Activated CD8-positive, alpha-beta memory T cell treated with anti-CD3 and anti-CD28 coated beads for 48 hours (primary cell): ENCODE data around the gene FAM229A.
"Not testable (repeated sequence)": the region's sequence is repeated elsewhere in the genome, so short reads cannot be mapped to it uniquely, and the experiment has no call there.

ENCODE experiments used
- DNase-seq, 3 experiments: peaks; one replicate each; pipeline ENCODE4 v3.0.0-alpha.2; 2020; ENCODE audit warnings: low read depth in 2 of 3, low spot score in 2 of 3

FAM229A gene, protein sequence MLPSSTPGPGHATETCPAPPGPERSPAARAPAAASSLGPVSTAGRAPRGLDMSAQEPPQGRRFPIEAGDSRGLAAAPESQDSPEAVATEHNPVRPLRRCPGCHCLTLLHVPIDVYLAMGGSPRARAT

DNA sequence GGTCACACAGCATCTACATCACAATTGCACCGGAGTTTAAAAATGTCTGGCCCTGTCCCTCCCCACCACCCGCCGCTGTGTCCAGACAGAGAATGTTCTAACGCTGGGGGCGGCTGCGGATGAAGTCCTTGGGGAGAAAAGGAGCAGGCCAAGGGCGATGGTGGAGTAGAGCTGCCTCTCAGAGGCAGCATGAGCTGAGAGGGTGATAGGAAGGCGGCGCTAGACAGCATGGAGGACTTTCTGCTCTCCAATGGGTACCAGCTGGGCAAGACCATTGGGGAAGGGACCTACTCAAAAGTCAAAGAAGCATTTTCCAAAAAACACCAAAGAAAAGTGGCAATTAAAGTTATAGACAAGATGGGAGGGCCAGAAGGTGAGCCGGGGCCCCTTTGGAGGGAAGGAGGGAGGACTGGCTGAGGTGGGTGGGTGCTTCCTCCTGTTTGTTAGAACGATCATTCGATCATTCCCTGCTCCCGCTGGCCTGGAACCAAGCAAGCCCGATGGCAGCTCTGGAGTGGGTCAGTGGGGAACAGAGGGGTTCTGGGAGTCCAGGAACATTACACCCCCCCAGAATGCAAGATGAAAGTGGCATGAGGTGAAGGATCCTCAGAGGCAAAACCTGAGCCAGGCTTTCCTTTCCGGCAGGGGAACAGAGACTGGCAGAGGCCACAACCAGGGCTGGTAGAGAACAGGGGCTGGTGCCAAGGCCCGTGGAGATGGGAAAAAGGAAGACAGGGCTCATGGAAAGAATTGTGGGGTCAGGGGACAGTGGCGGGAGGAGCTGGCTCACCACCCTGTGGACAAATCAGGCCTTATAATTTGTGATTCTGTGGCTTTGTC is at the start of gene FAM229A, which contains the start of gene TSSK3:
FAM229A (minus strand) TSS at position 12 of the 840 bp plus-strand sequence. CDS start 394 bp downstream, outside the sequence.
TSSK3 (plus strand) TSS at position 66 of the 840 bp plus-strand sequence; CDS start at position 229, 163 bp downstream.
- DNase-seq: no peak

DNA sequence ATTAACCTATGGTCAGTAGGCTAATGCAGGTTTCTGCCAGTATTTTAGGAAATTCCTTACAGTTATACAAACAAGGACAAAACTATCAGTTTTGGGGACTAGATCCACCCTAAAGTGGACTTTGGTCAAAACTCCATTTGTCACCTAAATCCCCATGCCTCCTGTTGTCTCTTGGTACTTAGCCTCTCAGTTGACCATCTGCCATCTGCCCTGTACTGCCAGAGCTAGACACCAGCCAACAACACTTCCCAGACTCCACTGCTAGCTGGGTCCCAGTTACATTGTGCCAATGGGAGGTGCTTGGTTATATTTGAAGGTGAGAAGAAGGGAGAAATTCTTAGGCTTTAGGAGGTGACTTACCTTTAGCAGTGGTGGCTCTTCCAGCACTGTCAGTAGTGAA is 49.0 kb upstream of the FAM229A start:
- no peak for DNase-seq

DNA sequence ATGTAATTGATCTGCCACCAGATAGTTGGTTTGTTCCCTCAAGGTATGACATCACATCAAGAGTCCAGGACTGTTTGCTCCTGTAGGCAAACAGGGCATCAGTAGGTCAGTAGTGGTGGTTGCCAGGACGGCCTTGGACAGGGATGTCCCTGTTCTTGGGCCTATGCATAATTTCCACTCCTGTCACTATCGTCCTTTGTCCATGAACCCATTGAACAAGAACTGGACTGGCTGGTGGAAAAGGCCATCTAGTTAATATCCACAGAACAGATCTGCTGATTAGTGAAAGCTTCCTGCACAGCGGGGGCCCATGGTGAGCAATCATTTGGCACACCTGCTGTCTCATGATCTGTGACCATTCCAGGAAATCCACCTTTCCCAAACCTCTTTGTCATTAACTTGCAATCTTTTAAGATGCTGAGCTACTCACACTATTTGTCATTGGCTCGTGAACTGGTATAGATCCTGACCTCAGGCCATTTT is 44.4 kb upstream of the FAM229A start:
- no peak for DNase-seq

DNA sequence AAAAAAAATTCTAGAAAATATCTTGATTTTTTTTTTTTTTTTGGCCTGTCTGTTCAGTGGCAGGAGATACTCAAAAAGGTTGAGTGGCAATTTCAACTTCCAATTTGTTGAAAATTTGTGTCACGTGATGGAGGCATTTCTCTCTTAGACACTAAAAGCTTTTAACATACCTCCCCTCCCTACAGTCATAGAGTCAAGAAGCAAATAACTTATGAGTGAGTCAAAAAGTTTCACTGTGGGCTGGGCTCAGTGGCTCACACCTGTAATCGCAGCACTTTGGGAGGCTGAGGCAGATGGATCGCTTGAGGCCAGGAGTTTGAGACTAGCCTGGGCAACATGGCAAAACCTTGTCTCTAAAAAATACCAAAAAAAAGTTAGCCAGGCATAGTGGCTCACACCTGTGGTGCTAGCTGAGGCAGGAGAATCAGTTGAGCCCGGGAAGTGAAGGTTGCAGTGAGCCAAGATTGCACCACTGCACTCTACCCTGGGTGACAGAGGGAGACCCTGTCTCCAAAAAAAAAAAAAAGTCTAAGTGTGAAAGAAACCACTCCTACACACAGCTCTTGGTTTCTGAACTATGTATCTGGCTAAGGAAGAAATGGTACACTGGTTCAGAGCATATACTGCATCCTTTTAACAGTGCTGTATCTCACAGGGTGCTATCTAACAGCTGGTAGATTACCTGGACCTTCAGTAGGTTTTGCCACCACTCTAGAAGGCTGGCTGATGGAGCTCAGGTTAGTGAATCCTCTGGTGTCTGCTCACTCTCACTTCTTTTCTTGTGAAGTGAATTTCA is 43.6 kb upstream of the FAM229A start:
- DNase-seq: no peak

DNA sequence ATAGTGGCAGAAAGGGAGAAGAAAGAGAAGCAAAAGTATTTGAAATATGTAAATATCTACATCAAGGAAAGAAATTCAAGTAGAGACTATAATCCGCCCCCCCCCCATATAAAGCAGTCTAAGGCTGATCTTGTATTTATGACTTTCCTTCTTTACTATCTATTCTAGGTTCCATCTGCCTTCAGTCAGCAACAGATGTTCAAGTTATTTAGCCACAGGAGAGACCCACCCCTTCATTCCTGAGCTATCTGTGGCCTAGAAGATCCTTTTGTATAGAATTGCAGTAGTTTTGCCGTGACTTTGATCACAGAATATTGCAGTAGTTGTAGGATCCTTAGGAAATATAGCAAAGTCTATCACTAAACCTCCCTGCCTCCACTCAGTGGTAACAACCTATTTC is 42.7 kb upstream of the FAM229A start:
- DNase-seq: no peak

DNA sequence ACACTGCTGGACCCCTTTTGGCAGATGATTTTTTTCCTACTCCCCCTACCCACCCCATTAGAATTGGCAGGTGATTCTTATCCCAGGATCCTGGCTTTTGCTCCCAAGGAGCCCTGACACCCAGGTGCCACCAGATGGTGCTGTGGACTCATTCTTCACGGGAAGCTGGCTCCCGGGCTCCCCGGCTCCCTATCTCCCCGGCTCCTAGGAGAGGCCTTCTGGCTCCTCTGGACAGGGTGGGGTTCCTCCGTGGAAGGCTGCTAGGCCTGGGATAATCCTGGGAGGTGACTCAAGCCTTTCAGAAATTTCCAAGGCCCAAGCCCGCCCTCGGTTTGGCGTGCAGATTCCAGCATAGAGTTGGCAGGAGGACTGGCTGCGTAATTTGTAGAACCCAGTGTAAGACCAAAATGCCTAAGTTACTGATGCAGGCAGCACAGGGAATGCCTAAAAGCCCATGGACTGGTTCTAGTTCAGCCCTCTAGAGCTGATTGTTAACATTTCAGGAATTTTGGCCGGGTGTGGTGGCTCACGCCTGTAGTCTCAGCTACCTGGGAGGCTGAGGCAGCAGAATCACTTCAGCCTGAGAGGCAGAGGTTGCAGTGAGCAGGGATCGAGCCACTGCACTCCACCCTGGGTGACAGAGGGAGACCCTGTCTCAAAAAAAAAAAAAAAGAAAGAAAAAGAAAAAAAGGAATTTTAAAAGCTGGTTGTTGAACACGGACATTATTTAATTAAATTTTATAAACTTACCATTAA is 38.8 kb upstream of the FAM229A start:
- DNase-seq: peak; percentile 4 to 33 (median 27)

DNA sequence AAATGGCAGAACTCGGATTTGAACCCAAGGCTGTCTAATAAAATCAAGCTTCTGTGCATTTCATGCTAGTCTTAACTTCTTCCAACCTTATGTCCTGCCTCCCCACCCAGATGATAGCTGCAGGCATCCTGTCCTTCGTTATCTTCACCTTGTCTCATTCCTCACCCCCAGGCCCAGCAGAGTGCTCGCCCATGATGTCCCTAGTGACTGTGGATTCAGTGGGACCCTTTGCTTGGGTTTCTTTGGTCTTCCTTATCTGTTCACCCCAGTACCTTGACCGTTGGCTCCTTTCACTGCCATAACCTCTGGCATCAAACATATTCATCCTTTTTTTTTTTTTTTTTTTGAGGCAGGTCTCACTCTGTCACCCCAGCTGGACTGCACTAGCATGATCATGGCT is 37.6 kb upstream of the FAM229A start:
- no peak for DNase-seq

DNA sequence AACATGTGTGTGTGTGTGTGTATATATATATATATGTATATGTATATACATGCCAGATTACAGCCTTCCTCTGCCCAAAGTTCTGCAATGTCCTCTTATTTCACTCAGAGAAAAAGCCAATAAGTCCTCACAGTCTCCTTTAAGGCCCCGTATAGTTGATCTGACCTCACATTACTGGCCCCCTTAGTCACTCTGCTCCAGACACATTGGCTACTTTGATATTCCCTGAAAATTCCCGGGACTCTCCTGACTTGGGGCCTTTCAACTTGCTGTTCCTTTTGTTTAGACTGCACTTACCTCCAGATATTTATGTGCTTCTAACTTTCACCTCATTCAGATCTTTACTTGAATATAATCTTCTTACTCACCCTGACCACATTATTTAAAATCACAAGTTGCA is 36.1 kb upstream of the FAM229A start:
- DNase-seq: no peak

DNA sequence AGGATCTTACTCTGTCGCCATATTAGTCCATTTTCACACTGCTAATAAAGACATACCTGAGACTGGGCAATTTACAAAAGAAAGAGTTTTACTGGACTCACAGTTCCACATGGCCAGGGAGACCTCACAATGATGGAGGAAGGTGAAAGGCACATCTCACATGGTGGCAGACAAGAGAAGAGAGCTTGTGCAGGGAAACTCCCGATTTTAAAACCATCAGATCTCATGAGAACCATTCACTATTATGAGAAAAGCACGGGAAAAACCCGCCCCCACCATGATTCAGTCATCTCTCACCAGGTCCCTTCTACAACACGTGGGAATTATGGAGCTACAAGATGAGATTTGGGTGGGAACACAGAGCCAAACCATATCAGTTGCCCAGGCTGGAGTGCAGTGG is 34.2 kb upstream of the FAM229A start:
- not testable (repeated sequence) for DNase-seq

DNA sequence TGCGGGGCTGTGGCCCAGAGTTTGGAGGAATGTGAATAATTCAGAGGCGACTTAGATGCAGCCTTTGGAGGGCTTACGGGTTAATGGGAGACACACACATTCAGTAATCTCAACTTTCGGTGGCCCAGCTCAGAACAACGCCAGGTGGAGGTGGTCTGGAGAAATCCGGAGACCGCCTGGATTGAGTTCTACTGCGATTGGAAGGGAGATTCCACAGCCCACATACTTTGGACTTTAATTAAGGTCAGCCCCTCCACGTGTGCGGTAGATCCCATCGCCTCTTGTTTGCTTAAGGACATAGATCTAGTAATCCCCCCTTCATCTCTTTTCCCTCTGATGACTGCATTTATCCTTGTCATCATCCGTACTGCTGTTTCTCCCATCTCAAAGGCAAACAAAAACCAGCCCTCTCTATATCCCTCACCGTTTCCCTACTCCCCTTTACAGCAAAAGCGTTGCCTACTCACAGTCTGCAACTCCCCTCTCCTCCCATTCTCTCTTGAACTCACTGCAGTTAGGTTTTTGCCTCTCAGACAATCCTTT is 32.7 kb upstream of the FAM229A start:
- DNase-seq: no peak

DNA sequence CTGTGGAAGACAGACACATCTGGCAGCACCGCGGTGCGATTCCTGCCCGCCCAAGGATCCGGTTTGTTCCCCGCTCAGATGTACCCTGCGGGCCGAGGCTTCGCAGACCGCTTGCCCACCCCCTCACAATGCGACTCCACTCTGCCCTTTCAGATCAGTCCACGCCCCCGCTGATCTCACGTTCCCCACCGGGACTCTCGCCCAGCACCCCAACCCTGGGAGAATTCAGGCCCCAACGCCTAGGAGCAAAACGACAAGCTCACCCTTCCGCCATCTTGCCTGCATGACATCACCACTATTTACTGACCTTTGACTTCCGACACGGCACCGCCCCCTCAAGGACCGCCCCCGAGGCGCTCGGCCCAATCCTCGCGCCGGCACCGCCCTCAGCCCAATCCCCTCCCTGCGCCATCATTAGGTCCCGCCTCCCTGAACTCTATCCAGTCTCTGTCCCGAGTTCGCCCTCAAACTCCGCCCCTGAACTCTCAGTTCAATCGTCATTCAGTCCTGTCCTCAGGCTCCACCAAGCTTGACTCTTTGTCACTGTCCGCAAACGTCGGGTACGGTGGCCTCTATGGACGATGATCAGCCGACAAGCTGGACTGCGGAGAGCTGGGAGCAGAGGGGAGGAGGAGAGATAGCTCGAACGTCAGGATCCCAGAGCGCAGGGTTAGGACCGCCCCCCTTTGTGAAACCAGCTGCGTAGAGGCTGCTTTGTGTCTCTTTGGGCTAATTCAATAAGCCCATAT is 32.0 kb upstream of the FAM229A start, which contains the start of gene BSDC1:
BSDC1 (minus strand) TSS at position 301 of the 749 bp plus-strand sequence; CDS start at position 274, 27 bp downstream.
- peak; percentile 88 to 94 (median 90) for DNase-seq

DNA sequence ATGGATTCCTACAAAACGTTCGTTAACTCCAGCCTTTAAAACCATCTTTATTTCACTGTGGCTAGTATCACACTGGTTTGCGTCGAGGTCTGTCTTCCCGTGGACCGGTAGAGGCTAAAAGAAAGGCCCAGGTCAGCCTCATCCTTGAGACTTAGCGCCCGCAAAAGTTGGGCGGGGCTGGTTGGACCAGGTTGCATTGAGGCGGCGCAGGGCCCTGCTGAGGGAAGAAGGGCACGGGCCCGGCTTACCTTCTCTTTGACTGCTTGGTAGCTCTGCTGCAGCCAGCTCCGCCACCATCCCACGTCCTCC is 31.5 kb upstream of the FAM229A start:
- DNase-seq: no peak

DNA sequence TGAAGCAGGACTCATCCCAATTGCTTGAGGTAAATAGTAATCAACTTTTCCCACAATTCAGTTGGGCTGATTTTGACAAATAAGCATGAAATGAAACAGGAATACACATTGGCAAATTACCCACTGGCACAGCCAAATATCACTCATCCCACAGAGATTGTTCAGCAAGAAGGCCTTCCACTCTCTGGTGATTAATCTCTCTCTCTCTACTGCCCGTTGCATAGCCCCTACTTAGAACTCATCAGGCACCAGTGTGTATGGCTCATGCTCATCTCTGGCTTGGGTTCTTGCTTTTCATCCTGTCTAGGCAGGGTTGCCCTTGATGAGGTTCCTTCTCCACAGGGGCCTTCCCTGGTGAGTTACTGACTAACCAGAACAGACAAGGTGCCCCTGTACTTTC is 30.9 kb upstream of the FAM229A start:
- no peak for DNase-seq

DNA sequence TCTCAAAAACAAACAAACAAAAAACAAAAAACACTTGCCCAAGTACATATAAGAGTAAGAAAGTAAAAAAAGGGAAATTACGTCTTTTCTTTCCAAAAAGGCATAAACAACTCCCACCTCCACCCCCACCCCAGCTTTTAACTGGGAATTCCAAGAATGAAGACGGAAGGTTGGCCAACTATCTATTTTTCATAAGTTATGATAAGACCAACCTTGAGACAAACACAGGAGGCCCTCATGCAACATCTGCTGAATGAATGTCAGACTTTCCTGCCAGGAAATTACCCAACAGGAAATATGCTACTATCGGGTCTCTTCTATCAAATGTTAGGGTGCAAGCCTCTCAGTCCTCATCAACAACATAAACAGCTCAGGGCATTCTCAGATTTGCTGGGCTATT is 30.0 kb upstream of the FAM229A start:
- no peak for DNase-seq

DNA sequence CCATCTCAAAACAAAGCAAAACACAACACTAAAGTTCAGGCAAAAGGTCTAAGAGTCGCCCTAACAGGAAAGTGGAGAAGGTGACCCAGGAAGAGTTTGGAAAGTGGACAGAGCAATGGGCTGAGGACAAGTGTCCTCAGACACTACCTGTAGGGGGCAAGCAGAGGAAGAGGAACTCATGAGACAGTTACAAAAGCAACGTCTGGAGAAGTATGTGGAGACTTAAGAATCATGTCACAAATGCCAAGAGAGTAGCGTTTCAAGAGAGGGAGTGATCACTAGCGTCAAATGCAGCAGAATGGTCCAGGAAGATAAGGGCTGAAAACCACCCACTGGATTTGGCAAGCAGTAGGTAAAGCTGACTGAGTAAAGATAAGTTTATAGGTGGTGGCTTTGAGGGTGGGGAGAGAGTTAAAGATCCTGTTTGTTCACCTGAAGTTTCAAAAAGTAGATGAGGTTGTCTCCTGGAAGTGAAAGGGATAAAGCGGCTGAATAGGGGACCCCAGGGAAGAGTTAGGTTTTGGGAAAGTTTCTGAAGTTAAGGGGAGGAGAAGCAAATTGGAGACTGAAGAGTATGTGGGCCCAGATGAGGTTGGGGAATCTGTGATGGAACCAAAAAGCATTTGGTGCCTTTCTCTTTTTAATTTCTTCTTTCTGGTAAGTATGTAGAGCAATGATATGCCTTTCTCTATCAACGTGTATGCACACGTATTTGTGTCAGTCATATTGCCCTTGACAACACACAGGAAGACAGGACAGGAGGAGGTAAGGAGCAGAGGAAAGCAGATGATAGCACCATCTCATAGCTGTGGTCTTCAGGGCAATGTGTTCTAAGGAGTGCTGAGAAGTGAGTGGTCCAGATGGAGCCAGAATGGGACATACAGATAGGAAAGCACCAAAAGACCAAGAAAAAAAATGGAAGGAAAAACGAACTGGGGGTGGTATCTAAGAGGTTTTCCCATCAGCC is 28.9 kb upstream of the FAM229A start:
- DNase-seq: no peak

DNA sequence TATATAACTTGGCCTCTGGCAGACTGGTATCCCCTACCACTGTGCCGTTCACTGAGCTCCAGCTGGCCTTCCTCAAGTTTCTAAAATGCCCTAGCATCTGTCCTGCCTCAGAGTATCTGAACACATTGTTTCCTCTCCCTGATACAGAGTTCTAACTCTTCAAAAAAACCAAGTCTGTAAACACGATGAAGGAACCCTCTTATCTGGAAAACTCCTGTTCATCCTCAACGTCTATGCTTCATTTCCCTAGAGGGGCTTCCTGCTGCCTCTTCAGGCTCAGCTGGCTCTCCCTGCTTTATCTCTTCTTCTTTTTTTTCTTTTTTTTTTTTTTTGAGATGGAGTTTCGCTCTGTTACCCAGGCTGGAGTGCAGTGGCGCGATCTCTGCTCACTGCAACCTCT is 26.4 kb upstream of the FAM229A start:
- DNase-seq: no peak

DNA sequence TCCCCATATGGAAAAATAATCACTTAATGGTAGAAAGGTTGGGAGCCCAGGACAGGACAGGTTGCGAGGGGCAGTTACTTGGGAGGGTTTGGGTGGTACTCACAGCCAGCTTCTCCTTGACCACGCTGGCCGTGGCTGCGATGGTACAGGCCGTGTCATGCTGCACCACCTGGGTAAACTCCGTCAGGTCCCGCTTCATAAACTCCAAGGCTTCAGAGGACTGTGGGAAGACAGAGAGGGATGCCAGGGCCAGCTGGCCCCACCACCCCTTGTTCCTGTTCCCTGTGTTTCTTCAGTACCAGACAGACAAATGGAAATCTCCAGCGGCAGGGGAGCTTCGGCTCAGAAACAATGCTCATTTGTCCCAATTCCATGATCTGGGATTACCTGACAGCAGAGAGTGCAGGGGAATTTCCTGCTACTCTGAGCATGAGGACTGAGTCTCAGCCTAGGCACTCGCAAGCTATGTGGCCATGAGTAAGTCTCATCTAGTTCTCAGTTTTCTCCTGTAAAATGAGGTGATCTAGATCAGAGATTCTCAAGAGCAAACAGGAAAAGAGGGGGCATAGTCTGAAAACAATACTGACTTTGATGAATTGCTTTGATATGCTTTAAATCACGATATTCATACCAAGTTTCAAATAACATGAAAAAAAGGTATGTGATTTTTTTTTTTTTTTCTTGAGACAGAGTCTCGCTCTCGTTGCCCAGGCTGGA is 24.5 kb upstream of the FAM229A start:
- DNase-seq: no peak

DNA sequence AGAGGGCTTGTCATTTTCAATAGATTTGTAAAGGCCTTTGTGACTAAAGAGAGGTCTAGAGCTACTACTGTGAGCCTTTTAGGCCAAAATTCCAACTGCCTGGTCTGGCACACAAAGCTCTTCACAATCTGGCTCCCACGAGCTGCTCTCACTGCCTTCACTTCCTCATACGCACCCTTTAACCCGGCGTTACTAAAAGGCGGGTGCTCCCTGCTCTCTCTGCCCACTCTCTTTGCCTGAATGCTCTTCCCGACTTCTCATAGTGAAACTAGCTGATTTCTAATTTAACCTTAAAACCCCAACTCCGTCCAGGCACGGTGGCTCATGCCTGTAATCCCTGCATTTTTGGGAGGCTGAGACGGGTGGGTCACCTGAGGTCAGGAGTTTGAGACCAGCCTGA is 17.8 kb upstream of the FAM229A start:
- DNase-seq: no peak
